IMR-90 (cell line): ENCODE data around the gene NTSR1. TPM values are rescaled to one million over a fixed set of nuclear protein-coding genes. Genes with fewer than 3 reads are reported as not detected.

Experiments
- ATAC-seq: fragments of 200-7000 bp; cut with Tn5 transposase; 2 replicates; pipeline ENCODE4 v1.9.1; 2020; ENCODE audit warnings: low read depth, mild to moderate bottlenecking, moderate library complexity
- BruUV-seq: library from RNA; stranded (reverse); fragments of 400-500 nt; replicated peaks from 2 replicates; lab custom pipeline; 2021; lab: Mats Ljungman, UMichigan
- CTCF ChIA-PET: fragments of 300-600 bp; formaldehyde crosslinking; extraction: SDS; loops from one replicate; lab custom pipeline; 2021; ENCODE audit warnings: antibody characterized with exemption; lab: Yijun Ruan, JAX
- POLR2A ChIA-PET: fragments of 300-600 bp; sonication (Branson Sonifier 250); formaldehyde crosslinking; loops from one replicate; lab custom pipeline; 2022; ENCODE audit warnings: antibody characterized with exemption; ENCODE audit not compliant: unreplicated experiment; lab: Charles Lee
- DNase-seq: peaks from one replicate; pipeline ENCODE4 v3.0.0; 2013
- H2AFZ ChIP-seq: replicated peaks from 2 replicates; pipeline ENCODE3; 2013; ENCODE audit warnings: low read length, mild to moderate bottlenecking; ENCODE audit not compliant: poor library complexity
- H2AK5ac ChIP-seq: 2 replicates; pipeline ENCODE4 v1.6.1; 2013; ENCODE audit warnings: low read depth, low read length, inconsistent platforms
- H2AK9ac ChIP-seq: replicated peaks from 2 replicates; pipeline ENCODE3; 2013; ENCODE audit warnings: mild to moderate bottlenecking, low read depth, low read length, moderate library complexity; ENCODE audit not compliant: poor library complexity
- H2BK120ac ChIP-seq: 2 replicates; pipeline ENCODE4 v1.6.1; 2013; ENCODE audit warnings: low read depth, low read length, inconsistent platforms
- H2BK15ac ChIP-seq: 3 replicates; pipeline ENCODE4 v1.6.1; 2013; ENCODE audit warnings: low read depth, low read length, inconsistent platforms
- H2BK20ac ChIP-seq: 2 replicates; pipeline ENCODE4 v1.6.1; 2013; ENCODE audit warnings: low read depth, mild to moderate bottlenecking, inconsistent platforms, low read length, moderate library complexity
- H2BK5ac ChIP-seq: 2 replicates; pipeline ENCODE4 v1.6.1; 2013; ENCODE audit warnings: mild to moderate bottlenecking, low read depth, low read length, inconsistent platforms; ENCODE audit not compliant: poor library complexity, severe bottlenecking
- H3K14ac ChIP-seq: replicated peaks from 2 replicates; pipeline ENCODE4 v1.6.1; 2013; ENCODE audit warnings: low read depth, low read length, inconsistent platforms
- H3K18ac ChIP-seq: 2 replicates; pipeline ENCODE4 v1.6.1; 2013; ENCODE audit warnings: low read depth, low read length, control low read depth
- H3K23ac ChIP-seq: 2 replicates; pipeline ENCODE4 v1.6.1; 2013; ENCODE audit warnings: low read depth, low read length, inconsistent platforms
- H3K27ac ChIP-seq: 2 replicates; pipeline ENCODE4 v1.5.1; 2013; ENCODE audit warnings: mild to moderate bottlenecking, control low read depth, low read length; ENCODE audit not compliant: insufficient read depth
- H3K27me3 ChIP-seq: 2 replicates; pipeline ENCODE4 v1.6.1; 2013; ENCODE audit warnings: low read length; ENCODE audit not compliant: control insufficient read depth, insufficient read depth
- H3K36me3 ChIP-seq: 2 replicates; pipeline ENCODE4 v1.6.1; 2013; ENCODE audit warnings: low read length, mixed read lengths; ENCODE audit not compliant: control insufficient read depth, insufficient read depth
- H3K4ac ChIP-seq: 2 replicates; pipeline ENCODE4 v1.6.1; 2013; ENCODE audit warnings: low read depth, low read length, inconsistent platforms
- H3K4me1 ChIP-seq: 2 replicates; pipeline ENCODE4 v1.6.1; 2013; ENCODE audit warnings: low read length, mixed read lengths; ENCODE audit not compliant: control insufficient read depth, insufficient read depth
- H3K4me2 ChIP-seq: 2 replicates; pipeline ENCODE4 v1.6.1; 2013; ENCODE audit warnings: low read depth, mild to moderate bottlenecking, control low read depth, low read length, moderate library complexity
- H3K4me3 ChIP-seq: 2 replicates; pipeline ENCODE4 v1.5.1; 2013; ENCODE audit warnings: low read depth, mild to moderate bottlenecking, control low read depth, low read length, moderate library complexity; ENCODE audit not compliant: insufficient read depth
- H3K56ac ChIP-seq: 2 replicates; pipeline ENCODE4 v1.6.1; 2013; ENCODE audit warnings: low read length, inconsistent platforms; ENCODE audit not compliant: insufficient read depth; ENCODE audit errors: extremely low read depth
- H3K79me1 ChIP-seq, 2 experiments: 2 replicates each; pipeline ENCODE4 v1.6.1; 2013; ENCODE audit warnings: low read length in 2 of 2, inconsistent platforms in 1 of 2, low read depth in 1 of 2
- H3K9ac ChIP-seq: 2 replicates; pipeline ENCODE4 v1.6.1; 2013; ENCODE audit warnings: low read depth, low read length, control low read depth
- H3K9me1 ChIP-seq: 2 replicates; pipeline ENCODE4 v1.6.1; 2013; ENCODE audit warnings: low read length, inconsistent platforms; ENCODE audit not compliant: insufficient read depth
- H3K9me3 ChIP-seq: 2 replicates; pipeline ENCODE4 v1.6.1; 2013; ENCODE audit warnings: low read length; ENCODE audit not compliant: control insufficient read depth, insufficient read depth
- H4K20me1 ChIP-seq: 2 replicates; pipeline ENCODE4 v1.6.1; 2013; ENCODE audit warnings: low read length, inconsistent platforms; ENCODE audit not compliant: insufficient read depth
- H4K5ac ChIP-seq: 2 replicates; pipeline ENCODE4 v1.6.1; 2013; ENCODE audit warnings: mild to moderate bottlenecking, low read depth, low read length, control low read depth
- H4K8ac ChIP-seq, 2 experiments: 2 replicates each; pipeline ENCODE4 v1.6.1; 2013; ENCODE audit warnings: low read depth in 2 of 2, low read length in 2 of 2, control low read depth in 1 of 2, inconsistent platforms in 1 of 2
- H4K91ac ChIP-seq: 2 replicates; pipeline ENCODE4 v1.6.1; 2013; ENCODE audit warnings: low read depth, low read length, inconsistent platforms; ENCODE audit not compliant: insufficient read depth
- CEBPB ChIP-seq: IDR thresholded peaks from 2 replicates; pipeline ENCODE4 v1.6.1; 2012; ENCODE audit warnings: low read depth, low read length, improper control_type of control experiment
- ELK1 ChIP-seq: fragments of 150-350 bp; IDR thresholded peaks from 2 replicates; pipeline ENCODE4 v1.6.1; 2016; ENCODE audit warnings: low read depth, mild to moderate bottlenecking, low read length, moderate library complexity, borderline replicate concordance
- FOS ChIP-seq: fragments of 150-350 bp; IDR thresholded peaks from 2 replicates; pipeline ENCODE4 v1.6.1; 2016; ENCODE audit warnings: low read depth, low read length
- POLR2A ChIP-seq: IDR thresholded peaks from 2 replicates; pipeline ENCODE4 v1.6.1; 2012; ENCODE audit warnings: mild to moderate bottlenecking, low read depth, low read length
- RAD21 ChIP-seq: IDR thresholded peaks from 2 replicates; pipeline ENCODE4 v1.6.1; 2012; ENCODE audit warnings: low read length, improper control_type of control experiment
- RFX5 ChIP-seq: IDR thresholded peaks from 2 replicates; pipeline ENCODE4 v1.8.0; 2012; ENCODE audit warnings: low read depth, mild to moderate bottlenecking, low read length, moderate library complexity
- WGBS, 2 experiments: methylation state at CpG; one replicate each; pipeline versions ENCODE4 v1.1.5 to v1.1.7; 2013; ENCODE audit warnings: missing lambda C conversion rate in 2 of 2; ENCODE audit not compliant: insufficient read length in 1 of 2; ENCODE audit errors: extremely low coverage in 2 of 2; 5-methylcytosine and 5-hydroxymethylcytosine counted together
- dilution Hi-C: fragments of 300-500 bp; cut with HindIII; formaldehyde crosslinking; loops from one replicate; pipeline ENCODE4 v1.14.3; 2018; ENCODE audit warnings: low sequenced_read_pairs; ENCODE audit not compliant: unreplicated experiment
- in situ Hi-C: fragments of 300-500 bp; cut with MboI; formaldehyde crosslinking; loops from 3 replicates; pipeline ENCODE4 v1.14.3; 2019; ENCODE audit warnings: low sequenced_read_pairs, inconsistent platforms, mixed read lengths
- intact Hi-C: fragments of 100-400 bp; cut with micrococcal nuclease; formaldehyde crosslinking; loops from 2 replicates; pipeline ENCODE4 v1.10.0; 2022
- polyA plus RNA-seq, 3 experiments: library from polyadenylated mRNA; depleted of rRNA; stranded (reverse); fragments of >200 nt; gene quantifications; 2 replicates each; pipeline ENCODE4 v1.2.3, GENCODE V29; 2012; ENCODE audit warnings: low replicate concordance in 1 of 3
- total RNA-seq: library from RNA; depleted of rRNA; stranded (reverse); fragments of >200 nt; gene quantifications from 2 replicates; pipeline ENCODE4 v1.2.3, GENCODE V29; 2012

The NTSR1 gene
- total and polyA plus RNA-seq, 2 of the 4 experiments (the other 2 are of a cell fraction), result 0.54 to 1.8 TPM

- TF ChIP-seq ELK1 (no peak), RAD21 (no peak), FOS (no peak), RFX5 (no peak)
Measured at GRCh38 chr20:62727584-62728027, 19.0 kb downstream of the NTSR1 start (continued).

- no peak overlapping the region for H3K56ac ChIP-seq
- no peak overlapping the region for H4K5ac ChIP-seq
- H3K14ac ChIP-seq, result no peak overlapping the region
- in situ Hi-C loops, result no loop called here
- H3K9me1 ChIP-seq, result no peaks in the 10 kb centered on the region
- H3K18ac ChIP-seq, result no peak overlapping the region
- no peak overlapping the region for H2BK15ac ChIP-seq
- H3K4me1 ChIP-seq, result peaks cover 2% of the 10 kb centered on the region; the same call in 1 of the 2 replicates
- H2AK9ac ChIP-seq, result no peak overlapping the region
- no peak overlapping the region for H3K4me2 ChIP-seq
- ChIA-PET CTCF (no interaction called here), POLR2A (no interaction called here)
- H3K36me3 ChIP-seq, result no peaks in the 10 kb centered on the region
- TF ChIP-seq POLR2A (no peak), FOS (no peak), ELK1 (no peak), CEBPB (no peak)
- H3K9me3 ChIP-seq, result no peaks in the 10 kb centered on the region
- peaks cover 16% of the 10 kb centered on the region for H3K27me3 ChIP-seq
- H3K23ac ChIP-seq, result no peak overlapping the region
- intact Hi-C loops, result no loop called here
- H3K4ac ChIP-seq, result no peak overlapping the region
- H4K20me1 ChIP-seq, result no peaks in the 10 kb centered on the region
- ATAC-seq (no peak), DNase-seq (no peak)
- H4K8ac ChIP-seq, result no peak overlapping the region
- no peak overlapping the region for H2BK5ac ChIP-seq
- peak overlapping the region; percentile 37 for H2AFZ ChIP-seq
- H2AK5ac ChIP-seq, result peak overlapping the region; percentile 39; the same call in 1 of the 2 replicates
- no peaks in the 10 kb centered on the region for H3K79me1 ChIP-seq
- no peak overlapping the region for H2BK120ac ChIP-seq
- H3K27ac ChIP-seq, result no peak overlapping the region
- no peak overlapping the region for H3K4me3 ChIP-seq
- no peak overlapping the region for H4K91ac ChIP-seq
- dilution Hi-C loops, result no loop called here
- 63% methylated on average over 4 of the region's 26 CpGs; no CpG with 5 or more reads in 1 of the 2 experiments for WGBS, 2 experiments
- H2BK20ac ChIP-seq, result no peak overlapping the region
- no peak overlapping the region for H3K9ac ChIP-seq
- no TSS peak for BruUV-seq
Measured at GRCh38 chr20:62728028-62728780, 19.6 kb downstream of the NTSR1 start.
